Transverse colon (tissue), 4 donors: ENCODE measurements around the gene KRTAP10-9. TPM values are rescaled to one million over a fixed set of nuclear protein-coding genes. Genes with fewer than 3 reads are reported as not detected.
"Not testable (repeated sequence)": the region's sequence is repeated elsewhere in the genome, so short reads cannot be mapped to it uniquely, and the experiment has no call there.

Source experiments
- DNase-seq: peaks from one replicate; pipeline ENCODE4 v3.0.0-alpha.2; 2019
- H3K27ac ChIP-seq, 4 donors: fragments of 200-600 bp; sonication (generic); 2 replicates each; pipeline ENCODE4 v1.5.1; 2016 to 2018; ENCODE audit warnings: inconsistent platforms in 4 of 4
- H3K27me3 ChIP-seq: fragments of 200-600 bp; sonication (generic); 2 replicates; pipeline ENCODE4 v1.5.1; 2017; ENCODE audit warnings: inconsistent platforms
- H3K36me3 ChIP-seq, 4 donors: fragments of 200-600 bp; sonication (generic); 2 replicates each; pipeline ENCODE4 v1.5.1; 2017 to 2019; ENCODE audit warnings: inconsistent platforms in 4 of 4
- H3K4me1 ChIP-seq, 4 donors: fragments of 200-600 bp; sonication (generic); 2 replicates each; pipeline ENCODE4 v1.5.1; 2017 to 2020; ENCODE audit warnings: inconsistent platforms in 4 of 4
- H3K4me3 ChIP-seq, 4 donors: fragments of 200-600 bp; sonication (generic); 1 replicate in 1 of 4; 2 replicates in 3 of 4; pipeline versions ENCODE4 v1.5.1 to v1.6.1; 2017 to 2019; ENCODE audit warnings: inconsistent platforms in 4 of 4
- H3K9me3 ChIP-seq, 2 donors: fragments of 200-600 bp; sonication (generic); 2 replicates each; pipeline ENCODE4 v1.5.1; 2017 to 2019; ENCODE audit warnings: inconsistent platforms in 2 of 2
- EP300 ChIP-seq: sonication (generic); formaldehyde crosslinking; IDR thresholded peaks from one replicate; pipeline ENCODE4 v1.6.1; 2017; ENCODE audit warnings: antibody characterized with exemption, low read depth
- POLR2A ChIP-seq: fragments of 450-650 bp; IDR thresholded peaks from one replicate; pipeline ENCODE4 v1.6.1; 2016; ENCODE audit warnings: antibody characterized with exemption, mild to moderate bottlenecking, moderate library complexity
- POLR2AphosphoS5 ChIP-seq, 3 donors: sonication (generic); formaldehyde crosslinking; IDR thresholded peaks; one replicate each; pipeline ENCODE4 v1.6.1; 2016; ENCODE audit warnings: antibody characterized with exemption in 3 of 3
- WGBS, 2 donors: methylation state at CpG; one replicate each; pipeline ENCODE4 v1.1.5; 2018; ENCODE audit warnings: low coverage in 1 of 2; 5-methylcytosine and 5-hydroxymethylcytosine counted together
- in situ Hi-C, 4 donors: fragments of 200-750 bp; cut with MboI; loops; one replicate each; pipeline versions ENCODE4 v1.15.0 to v1.15.1; 2017; ENCODE audit warnings: low sequenced_read_pairs in 3 of 4, low pct_ligation_motif_present in 1 of 4, low pct_unique_long_range_greater_than_20kb in 1 of 4
- intact Hi-C: fragments of 100-400 bp; cut with DNase I; formaldehyde crosslinking; loops from one replicate; pipeline ENCODE4 v1.15.1; 2023; ENCODE audit warnings: low total_unique reads
- total RNA-seq, 4 donors: library from RNA; depleted of rRNA; stranded (reverse); fragments of >200 nt; gene quantifications; one replicate each; pipeline ENCODE4 v1.1.0, GENCODE V29; 2016
- TF ChIP-seq, protein P1 (sequence below), 5 experiments: fragments of 200-600 bp in 3 of 5; fragments of 450-650 bp in 2 of 5; sonication (generic) in 3 of 5; IDR thresholded peaks; 1 replicate in 2 of 5; 2 replicates in 3 of 5; pipeline ENCODE4 v1.5.1; 2016 to 2017; ENCODE audit warnings: antibody characterized with exemption in 5 of 5, inconsistent platforms in 3 of 5, mild to moderate bottlenecking in 2 of 5, moderate library complexity in 1 of 5

Gene KRTAP10-9
- total RNA-seq, 4 donors from 2014 or later: not detected

DNA sequence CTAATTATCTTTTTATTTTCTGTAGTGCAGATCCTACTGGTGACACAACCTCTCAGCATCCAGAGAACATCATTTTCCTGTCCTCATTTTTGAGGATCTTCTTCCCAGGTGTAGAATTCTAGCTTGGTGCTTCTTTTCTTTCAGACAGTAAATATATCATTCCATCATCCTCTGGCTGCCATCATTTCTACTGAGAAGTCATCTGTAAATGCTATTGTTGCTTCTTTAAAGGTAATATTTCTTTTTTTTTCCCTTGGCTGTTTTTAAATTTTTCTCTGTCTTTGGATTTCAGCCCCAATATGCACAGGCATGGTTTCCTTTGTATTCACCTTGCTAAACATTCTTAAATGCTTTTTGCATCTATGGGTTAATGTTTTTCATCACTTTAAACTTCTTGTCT, 3.3 kb upstream of the KRTAP10-9 start:
- Histone ChIP-seq H3K27me3 (peaks cover 5% of the 10 kb centered on the region), H3K4me3 (no peak overlapping the region), H3K9me3 (peaks cover 9 to 27% of the 10 kb centered on the region in 2 donors), H3K27ac (no peak overlapping the region), H3K36me3 (no peaks in the 10 kb centered on the region), H3K4me1 (peaks cover 0 to 3% (median 0%) of the 10 kb centered on the region in 4 donors)
- intact Hi-C loops: no loop called here
- no peak for DNase-seq
- in situ Hi-C loops: no loop called here
- TF ChIP-seq, protein P1, sequence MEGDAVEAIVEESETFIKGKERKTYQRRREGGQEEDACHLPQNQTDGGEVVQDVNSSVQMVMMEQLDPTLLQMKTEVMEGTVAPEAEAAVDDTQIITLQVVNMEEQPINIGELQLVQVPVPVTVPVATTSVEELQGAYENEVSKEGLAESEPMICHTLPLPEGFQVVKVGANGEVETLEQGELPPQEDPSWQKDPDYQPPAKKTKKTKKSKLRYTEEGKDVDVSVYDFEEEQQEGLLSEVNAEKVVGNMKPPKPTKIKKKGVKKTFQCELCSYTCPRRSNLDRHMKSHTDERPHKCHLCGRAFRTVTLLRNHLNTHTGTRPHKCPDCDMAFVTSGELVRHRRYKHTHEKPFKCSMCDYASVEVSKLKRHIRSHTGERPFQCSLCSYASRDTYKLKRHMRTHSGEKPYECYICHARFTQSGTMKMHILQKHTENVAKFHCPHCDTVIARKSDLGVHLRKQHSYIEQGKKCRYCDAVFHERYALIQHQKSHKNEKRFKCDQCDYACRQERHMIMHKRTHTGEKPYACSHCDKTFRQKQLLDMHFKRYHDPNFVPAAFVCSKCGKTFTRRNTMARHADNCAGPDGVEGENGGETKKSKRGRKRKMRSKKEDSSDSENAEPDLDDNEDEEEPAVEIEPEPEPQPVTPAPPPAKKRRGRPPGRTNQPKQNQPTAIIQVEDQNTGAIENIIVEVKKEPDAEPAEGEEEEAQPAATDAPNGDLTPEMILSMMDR (IDR thresholded peaks at IDR 0.05): no peak
- TF ChIP-seq POLR2A (no peak), POLR2AphosphoS5 (IDR thresholded peaks at IDR 0.05) (no peak)

DNA sequence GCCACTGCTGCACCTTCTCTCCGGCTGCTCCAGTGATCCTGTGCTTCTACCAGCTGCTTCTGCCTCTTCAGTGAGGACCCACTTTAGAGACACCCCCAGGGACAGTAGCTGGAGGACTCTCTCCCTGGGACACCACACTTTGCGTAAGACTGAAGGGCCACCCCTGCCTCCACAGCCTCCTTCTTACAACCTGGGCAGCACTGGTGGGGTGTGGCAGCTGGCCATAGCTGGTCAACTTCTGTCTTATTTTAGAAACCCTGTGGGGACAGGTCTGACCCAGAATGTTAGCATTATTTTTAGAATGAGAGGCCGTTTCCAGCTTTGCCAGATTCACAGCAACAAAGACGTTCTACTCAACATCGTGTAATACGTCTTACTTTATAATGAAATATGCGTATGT, 1.1 kb upstream of the KRTAP10-9 start:
- DNase-seq: no peak
- in situ Hi-C loops (no loop called here), intact Hi-C loops (no loop called here)
- Histone ChIP-seq H3K27ac (no peak overlapping the region), H3K36me3 (no peaks in the 10 kb centered on the region), H3K4me3 (no peak overlapping the region), H3K4me1 (no peaks in the 10 kb centered on the region), H3K9me3 (peaks cover 9 to 20% of the 10 kb centered on the region in 2 donors), H3K27me3 (peaks cover 11% of the 10 kb centered on the region)
- TF ChIP-seq POLR2AphosphoS5 (IDR thresholded peaks at IDR 0.05): no peak
- 82 to 85% methylated on average over 5 to 7 of the region's 7 CpGs for WGBS, 2 donors

DNA sequence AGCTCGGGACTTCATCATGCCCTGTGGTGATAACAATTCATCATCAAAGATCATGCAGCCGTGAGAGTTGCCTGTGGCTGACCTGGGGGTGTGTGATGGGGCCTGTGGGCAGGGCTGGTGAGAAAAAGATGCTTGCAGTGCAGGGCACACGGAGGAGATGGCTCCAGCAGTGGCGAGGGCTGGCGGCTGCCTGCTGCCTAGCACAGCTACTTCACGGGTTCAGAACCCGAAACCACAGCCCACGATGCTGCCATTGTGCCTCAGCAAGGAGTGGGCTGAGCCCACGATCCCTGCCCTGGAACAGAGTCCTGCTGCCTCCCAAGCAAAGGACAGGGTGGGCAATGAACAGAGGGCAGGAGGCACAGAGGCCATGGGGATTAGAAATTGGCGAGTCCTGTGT, 631 bp upstream of the KRTAP10-9 start:
- Histone ChIP-seq H3K36me3 (no peaks in the 10 kb centered on the region), H3K27ac (no peak overlapping the region), H3K27me3 (peaks cover 11% of the 10 kb centered on the region), H3K9me3 (peaks cover 9 to 22% of the 10 kb centered on the region in 2 donors), H3K4me1 (no peaks in the 10 kb centered on the region), H3K4me3 (no peak overlapping the region)
- in situ Hi-C loops: no loop called here
- DNase-seq: no peak
- WGBS, 2 donors: 41 to 74% methylated on average over 2 to 10 of the region's 10 CpGs
- TF ChIP-seq EP300: no peak
- TF ChIP-seq, protein P1 (IDR thresholded peaks at IDR 0.05): no peak
- TF ChIP-seq POLR2A: no peak
- TF ChIP-seq POLR2AphosphoS5 (IDR thresholded peaks at IDR 0.05): no peak
- intact Hi-C loops: no loop called here

DNA sequence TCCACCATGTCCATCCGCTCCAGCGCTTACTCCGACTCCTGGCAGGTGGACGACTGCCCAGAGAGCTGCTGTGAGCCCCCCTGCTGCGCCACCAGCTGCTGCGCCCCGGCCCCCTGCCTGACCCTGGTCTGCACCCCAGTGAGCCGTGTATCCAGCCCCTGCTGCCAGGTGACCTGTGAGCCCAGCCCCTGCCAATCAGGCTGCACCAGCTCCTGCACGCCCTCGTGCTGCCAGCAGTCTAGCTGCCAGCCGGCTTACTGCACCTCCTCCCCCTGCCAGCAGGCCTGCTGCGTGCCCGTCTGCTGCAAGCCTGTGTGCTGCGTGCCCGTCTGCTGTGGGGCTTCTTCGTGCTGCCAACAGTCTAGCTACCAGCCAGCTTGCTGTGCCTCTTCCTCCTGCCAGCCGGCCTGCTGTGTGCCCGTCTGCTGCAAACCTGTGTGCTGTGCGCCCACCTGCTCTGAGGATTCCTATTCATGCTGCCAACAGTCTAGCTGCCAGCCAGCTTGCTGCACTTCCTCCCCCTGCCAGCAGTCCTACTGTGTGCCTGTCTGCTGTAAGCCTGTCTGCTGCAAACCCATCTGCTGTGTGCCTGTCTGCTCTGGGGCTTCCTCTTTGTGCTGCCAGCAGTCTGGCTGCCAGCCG, 409 bp downstream of the KRTAP10-9 start:
- peaks cover 12 to 33% of the 10 kb centered on the region in 2 donors for H3K9me3 ChIP-seq

DNA sequence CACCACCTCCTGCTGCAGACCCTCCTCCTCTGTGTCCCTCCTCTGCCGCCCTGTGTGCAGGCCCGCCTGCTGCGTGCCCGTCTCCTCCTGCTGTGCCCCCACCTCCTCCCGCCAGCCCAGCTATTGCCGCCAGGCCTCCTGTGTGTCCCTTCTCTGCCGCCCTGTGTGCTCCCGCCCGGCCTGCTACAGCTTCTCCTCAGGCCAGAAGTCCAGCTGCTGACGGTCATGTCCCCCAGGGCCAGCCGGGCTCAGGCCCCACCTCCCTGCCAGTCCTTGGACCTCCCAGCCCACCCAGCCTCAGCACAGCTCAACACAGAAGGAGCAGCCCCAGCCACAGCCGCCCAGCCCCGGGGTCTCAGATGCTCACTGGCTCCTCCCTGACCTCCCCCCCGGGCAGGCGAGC, 939 bp downstream of the KRTAP10-9 start:
- in situ Hi-C loops, H3K4me3 ChIP-seq, intact Hi-C loops, H3K36me3 ChIP-seq, H3K4me1 ChIP-seq, H3K27ac ChIP-seq, DNase-seq: not testable (repeated sequence)
- Histone ChIP-seq H3K9me3 (peaks cover 13 to 37% of the 10 kb centered on the region in 2 donors), H3K27me3 (peaks cover 11% of the 10 kb centered on the region)
- 46% methylated on average over 13 of the region's 15 CpGs; no CpG with 5 or more reads in 1 of the 2 donors for WGBS, 2 donors

More for the DNA sequence above, 409 bp downstream of the KRTAP10-9 start:
- H3K4me1 ChIP-seq, H3K4me3 ChIP-seq, H3K27ac ChIP-seq, DNase-seq, H3K36me3 ChIP-seq, in situ Hi-C loops, intact Hi-C loops: not testable (repeated sequence)
- H3K27me3 ChIP-seq: peaks cover 11% of the 10 kb centered on the region
- WGBS, 2 donors: 74% methylated on average over 17 of the region's 20 CpGs; no CpG with 5 or more reads in 1 of the 2 donors
